K562 (cell line): ENCODE data around the gene OR2B6. TPM values are rescaled to one million over a fixed set of nuclear protein-coding genes. Genes with fewer than 3 reads are reported as not detected.
A peak's percentile ranks its signal among the peaks of the same experiment; 100 is the strongest.

Experiments used
- BACH1 ChIP-seq: fragments of 200-800 bp; sonication (Bioruptor generic); IDR thresholded peaks from 2 replicates; pipeline ENCODE4 v1.6.1; 2016; ENCODE audit warnings: missing genetic modification characterization, missing compliant biosample characterization
- KLF6 ChIP-seq: fragments of 250-450 bp; sonication (Bioruptor Pico); IDR thresholded peaks from 2 replicates; pipeline ENCODE4 v1.4.0; 2020; ENCODE audit warnings: mild to moderate bottlenecking, moderate library complexity, borderline replicate concordance
- MECOM ChIP-seq: fragments of 250-450 bp; sonication (Bioruptor Pico); IDR thresholded peaks from 2 replicates; pipeline ENCODE4 v1.8.0; 2022; ENCODE audit warnings: inconsistent platforms
- NCOA1 ChIP-seq: fragments of 450-650 bp; IDR thresholded peaks from 2 replicates; pipeline ENCODE4 v1.6.1; 2016; ENCODE audit warnings: low read depth
- PRPF4 ChIP-seq: fragments of 200-400 bp; formaldehyde crosslinking; IDR thresholded peaks from one replicate; pipeline ENCODE4 v1.6.1; 2017; ENCODE audit warnings: low read length, low read depth, mild to moderate bottlenecking; ENCODE audit not compliant: insufficient read depth, poor library complexity, severe bottlenecking
- RBM22 ChIP-seq: fragments of 200-400 bp; formaldehyde crosslinking; IDR thresholded peaks from 2 replicates; pipeline ENCODE4 v1.6.1; 2018; ENCODE audit warnings: low read length, low read depth; ENCODE audit not compliant: poor library complexity, severe bottlenecking
- ZNF165 ChIP-seq: fragments of 250-450 bp; sonication (Bioruptor Pico); IDR thresholded peaks from 2 replicates; pipeline ENCODE4 v1.4.0; 2020; ENCODE audit warnings: borderline replicate concordance
- ZNF184 ChIP-seq: sonication (generic); formaldehyde crosslinking; IDR thresholded peaks from 2 replicates; pipeline ENCODE4 v1.5.0; 2020; ENCODE audit warnings: missing genetic modification reagents
- ZNF311 ChIP-seq: fragments of 250-450 bp; sonication (Bioruptor Pico); IDR thresholded peaks from 2 replicates; pipeline ENCODE4 v1.4.0; 2020; ENCODE audit warnings: mild to moderate bottlenecking, moderate library complexity
- ZNF589 ChIP-seq: fragments of 200-800 bp; sonication (Bioruptor generic); IDR thresholded peaks from 2 replicates; pipeline ENCODE4 v1.6.1; 2016; ENCODE audit warnings: low read depth, missing genetic modification characterization, missing compliant biosample characterization
- ZNF75A ChIP-seq: fragments of 450-650 bp; formaldehyde crosslinking; IDR thresholded peaks from 2 replicates; pipeline ENCODE4 v1.4.0; 2020; ENCODE audit warnings: mild to moderate bottlenecking
- polyA plus RNA-seq, 8 experiments: library from polyadenylated mRNA; depleted of rRNA in 4 of 8; stranded (reverse) in 5 of 8; unstranded in 3 of 8; fragments of >200 nt; fragmentation: Nextera tagmentation in 2 of 8; fragmentation: Illumina TruSeq in 1 of 8; extraction: Ambion mirVana in 2 of 8; extraction: Trizol in 1 of 8; gene quantifications; 2 replicates each; pipeline versions ENCODE4 v1.2.1 to v1.2.3, GENCODE V29; 2011 to 2014; ENCODE audit warnings: inconsistent platforms in 1 of 8, missing spikeins in 1 of 8
- total RNA-seq, 7 experiments: library from RNA; depleted of rRNA in 6 of 7; stranded (reverse); fragments of >200 nt in 6 of 7; fragmentation: Illumina TruSeq in 2 of 7; extraction: Trizol in 2 of 7; gene quantifications; 2 replicates each; pipeline versions ENCODE4 v1.2.1 to v1.2.3, GENCODE V29; 2011 to 2021; ENCODE audit warnings: low replicate concordance in 1 of 7
- TF ChIP-seq, protein P1 (sequence below): fragments of 450-650 bp; IDR thresholded peaks from 2 replicates; pipeline ENCODE4 v1.6.1; 2018; ENCODE audit warnings: mild to moderate bottlenecking, low read depth; ENCODE audit not compliant: partially characterized antibody
- TF ChIP-seq, protein P2 (sequence below): fragments of 200-800 bp; sonication (Bioruptor generic); IDR thresholded peaks from 2 replicates; pipeline ENCODE4 v1.6.1; 2017; ENCODE audit warnings: missing genetic modification characterization, missing compliant biosample characterization
- TF ChIP-seq, protein P3 (sequence below), 2 experiments: IDR thresholded peaks in 1 of 2; conservative IDR thresholded peaks in 1 of 2; 2 replicates each; pipeline ENCODE4 v1.6.1; 2016; ENCODE audit warnings: low read depth in 2 of 2, mild to moderate bottlenecking in 1 of 2, missing compliant biosample characterization in 1 of 2, missing genetic modification characterization in 1 of 2, moderate library complexity in 1 of 2
- TF ChIP-seq, protein P4 (sequence below): fragments of 250-450 bp; sonication (Bioruptor Pico); IDR thresholded peaks from 2 replicates; pipeline ENCODE4 v1.5.0; 2021; ENCODE audit warnings: mild to moderate bottlenecking, borderline replicate concordance
- TF ChIP-seq, protein P5 (sequence below): fragments of 450-650 bp; conservative IDR thresholded peaks from 2 replicates; pipeline ENCODE4 v1.6.1; 2016; ENCODE audit warnings: missing genetic modification characterization, low read depth, mild to moderate bottlenecking, control low read depth, missing compliant biosample characterization

OR2B6 gene
- total and polyA plus RNA-seq, 9 of the 15 experiments (the other 6 are each of a cell fraction or from before 2014, with no cell fraction given) = 1.9 to 18.7 (median 4.4) TPM

DNA sequence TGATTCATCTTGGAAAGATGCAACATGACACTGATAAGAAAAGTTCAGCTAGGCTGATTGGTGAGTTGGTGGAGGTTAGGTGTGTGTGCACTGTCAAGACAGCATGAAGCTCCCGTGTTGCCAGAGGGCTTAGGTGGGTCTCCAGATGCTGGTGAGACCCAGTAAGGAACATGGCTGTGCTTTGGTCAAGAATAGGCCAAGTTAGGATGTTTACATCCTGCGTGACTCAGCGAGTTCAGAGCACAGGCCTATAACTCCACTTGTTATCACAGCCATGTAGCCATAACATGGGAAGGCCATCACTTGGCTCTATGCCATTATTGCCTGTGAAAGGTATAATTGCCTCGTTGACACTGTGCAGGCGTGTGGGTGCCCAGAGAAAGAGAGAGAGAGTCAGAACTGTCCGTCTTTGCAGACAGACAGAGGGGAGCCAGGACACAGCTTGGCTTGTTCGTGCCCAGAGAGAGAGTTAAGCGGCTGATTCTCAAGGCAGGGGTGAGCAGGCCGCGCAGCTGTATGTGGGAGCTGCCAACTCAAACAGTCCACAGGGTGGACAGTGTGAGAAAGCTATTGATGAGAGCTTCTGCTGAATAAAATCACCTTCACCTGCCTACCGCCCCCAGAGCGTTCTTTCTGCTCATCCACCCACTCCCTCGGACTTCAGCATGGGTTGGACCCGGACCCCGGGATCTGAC, 43.5 kb downstream of the OR2B6 start (continued):
- TF ChIP-seq, protein P1, sequence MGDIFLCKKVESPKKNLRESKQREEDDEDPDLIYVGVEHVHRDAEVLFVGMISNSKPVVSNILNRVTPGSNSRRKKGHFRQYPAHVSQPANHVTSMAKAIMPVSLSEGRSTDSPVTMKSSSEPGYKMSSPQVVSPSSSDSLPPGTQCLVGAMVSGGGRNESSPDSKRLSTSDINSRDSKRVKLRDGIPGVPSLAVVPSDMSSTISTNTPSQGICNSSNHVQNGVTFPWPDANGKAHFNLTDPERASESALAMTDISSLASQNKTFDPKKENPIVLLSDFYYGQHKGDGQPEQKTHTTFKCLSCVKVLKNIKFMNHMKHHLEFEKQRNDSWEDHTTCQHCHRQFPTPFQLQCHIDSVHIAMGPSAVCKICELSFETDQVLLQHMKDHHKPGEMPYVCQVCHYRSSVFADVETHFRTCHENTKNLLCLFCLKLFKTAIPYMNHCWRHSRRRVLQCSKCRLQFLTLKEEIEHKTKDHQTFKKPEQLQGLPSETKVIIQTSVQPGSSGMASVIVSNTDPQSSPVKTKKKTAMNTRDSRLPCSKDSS = no peak
- TF ChIP-seq, protein P2, sequence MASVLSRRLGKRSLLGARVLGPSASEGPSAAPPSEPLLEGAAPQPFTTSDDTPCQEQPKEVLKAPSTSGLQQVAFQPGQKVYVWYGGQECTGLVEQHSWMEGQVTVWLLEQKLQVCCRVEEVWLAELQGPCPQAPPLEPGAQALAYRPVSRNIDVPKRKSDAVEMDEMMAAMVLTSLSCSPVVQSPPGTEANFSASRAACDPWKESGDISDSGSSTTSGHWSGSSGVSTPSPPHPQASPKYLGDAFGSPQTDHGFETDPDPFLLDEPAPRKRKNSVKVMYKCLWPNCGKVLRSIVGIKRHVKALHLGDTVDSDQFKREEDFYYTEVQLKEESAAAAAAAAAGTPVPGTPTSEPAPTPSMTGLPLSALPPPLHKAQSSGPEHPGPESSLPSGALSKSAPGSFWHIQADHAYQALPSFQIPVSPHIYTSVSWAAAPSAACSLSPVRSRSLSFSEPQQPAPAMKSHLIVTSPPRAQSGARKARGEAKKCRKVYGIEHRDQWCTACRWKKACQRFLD = peak; percentile 99
- TF ChIP-seq, protein P3, sequence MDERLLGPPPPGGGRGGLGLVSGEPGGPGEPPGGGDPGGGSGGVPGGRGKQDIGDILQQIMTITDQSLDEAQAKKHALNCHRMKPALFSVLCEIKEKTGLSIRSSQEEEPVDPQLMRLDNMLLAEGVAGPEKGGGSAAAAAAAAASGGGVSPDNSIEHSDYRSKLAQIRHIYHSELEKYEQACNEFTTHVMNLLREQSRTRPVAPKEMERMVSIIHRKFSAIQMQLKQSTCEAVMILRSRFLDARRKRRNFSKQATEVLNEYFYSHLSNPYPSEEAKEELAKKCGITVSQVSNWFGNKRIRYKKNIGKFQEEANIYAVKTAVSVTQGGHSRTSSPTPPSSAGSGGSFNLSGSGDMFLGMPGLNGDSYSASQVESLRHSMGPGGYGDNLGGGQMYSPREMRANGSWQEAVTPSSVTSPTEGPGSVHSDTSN (CRISPR knock-in tag; IDR thresholded peaks at IDR 0.05; ENCODE audit: low read depth) = no peak
- TF ChIP-seq, protein P3 (tag; conservative IDR thresholded peaks at IDR 0.05; ENCODE audit: low read depth) = peak; percentile 72
- TF ChIP-seq RBM22 (no peak), NCOA1 (no peak), PRPF4 (no peak), ZNF589 (CRISPR knock-in tag) (peak; percentile 99), ZNF75A (CRISPR knock-in tag) (0 out of 2 replicates have a peak, but pooled peaks have one; percentile 66), ZNF184 (CRISPR knock-in tag) (no peak), MECOM (CRISPR knock-in tag) (0 out of 2 replicates have a peak, but pooled peaks have one; percentile 29), KLF6 (CRISPR knock-in tag) (peak; percentile 97), ZNF165 (CRISPR knock-in tag) (peak; percentile 96; the same call in 1 of the 2 replicates), BACH1 (peak; percentile 96), ZNF311 (CRISPR knock-in tag) (peak; percentile 86)
- TF ChIP-seq, protein P4, sequence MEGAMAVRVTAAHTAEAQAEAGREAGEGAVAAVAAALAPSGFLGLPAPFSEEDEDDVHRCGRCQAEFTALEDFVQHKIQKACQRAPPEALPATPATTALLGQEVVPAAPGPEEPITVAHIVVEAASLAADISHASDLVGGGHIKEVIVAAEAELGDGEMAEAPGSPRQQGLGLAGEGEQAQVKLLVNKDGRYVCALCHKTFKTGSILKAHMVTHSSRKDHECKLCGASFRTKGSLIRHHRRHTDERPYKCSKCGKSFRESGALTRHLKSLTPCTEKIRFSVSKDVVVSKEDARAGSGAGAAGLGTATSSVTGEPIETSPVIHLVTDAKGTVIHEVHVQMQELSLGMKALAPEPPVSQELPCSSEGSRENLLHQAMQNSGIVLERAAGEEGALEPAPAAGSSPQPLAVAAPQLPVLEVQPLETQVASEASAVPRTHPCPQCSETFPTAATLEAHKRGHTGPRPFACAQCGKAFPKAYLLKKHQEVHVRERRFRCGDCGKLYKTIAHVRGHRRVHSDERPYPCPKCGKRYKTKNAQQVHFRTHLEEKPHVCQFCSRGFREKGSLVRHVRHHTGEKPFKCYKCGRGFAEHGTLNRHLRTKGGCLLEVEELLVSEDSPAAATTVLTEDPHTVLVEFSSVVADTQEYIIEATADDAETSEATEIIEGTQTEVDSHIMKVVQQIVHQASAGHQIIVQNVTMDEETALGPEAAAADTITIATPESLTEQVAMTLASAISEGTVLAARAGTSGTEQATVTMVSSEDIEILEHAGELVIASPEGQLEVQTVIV (CRISPR knock-in tag) = peak; percentile 52; the same call in 1 of the 2 replicates
- TF ChIP-seq, protein P5, sequence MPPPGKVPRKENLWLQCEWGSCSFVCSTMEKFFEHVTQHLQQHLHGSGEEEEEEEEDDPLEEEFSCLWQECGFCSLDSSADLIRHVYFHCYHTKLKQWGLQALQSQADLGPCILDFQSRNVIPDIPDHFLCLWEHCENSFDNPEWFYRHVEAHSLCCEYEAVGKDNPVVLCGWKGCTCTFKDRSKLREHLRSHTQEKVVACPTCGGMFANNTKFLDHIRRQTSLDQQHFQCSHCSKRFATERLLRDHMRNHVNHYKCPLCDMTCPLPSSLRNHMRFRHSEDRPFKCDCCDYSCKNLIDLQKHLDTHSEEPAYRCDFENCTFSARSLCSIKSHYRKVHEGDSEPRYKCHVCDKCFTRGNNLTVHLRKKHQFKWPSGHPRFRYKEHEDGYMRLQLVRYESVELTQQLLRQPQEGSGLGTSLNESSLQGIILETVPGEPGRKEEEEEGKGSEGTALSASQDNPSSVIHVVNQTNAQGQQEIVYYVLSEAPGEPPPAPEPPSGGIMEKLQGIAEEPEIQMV (tag) = peak; percentile 86
